HG03558 (cell line): ENCODE measurements around the gene DEPDC7.
A peak's percentile ranks its signal among the peaks of the same experiment; 100 is the strongest.

ENCODE experiments used
- ATAC-seq: cut with Tn5 transposase; IDR thresholded peaks from one replicate; pipeline ENCODE4 v1.9.1; 2021; ENCODE audit warnings: moderate number of reproducible peaks; ENCODE audit not compliant: unreplicated experiment; ENCODE audit errors: extremely low read depth

The DEPDC7 gene

DNA sequence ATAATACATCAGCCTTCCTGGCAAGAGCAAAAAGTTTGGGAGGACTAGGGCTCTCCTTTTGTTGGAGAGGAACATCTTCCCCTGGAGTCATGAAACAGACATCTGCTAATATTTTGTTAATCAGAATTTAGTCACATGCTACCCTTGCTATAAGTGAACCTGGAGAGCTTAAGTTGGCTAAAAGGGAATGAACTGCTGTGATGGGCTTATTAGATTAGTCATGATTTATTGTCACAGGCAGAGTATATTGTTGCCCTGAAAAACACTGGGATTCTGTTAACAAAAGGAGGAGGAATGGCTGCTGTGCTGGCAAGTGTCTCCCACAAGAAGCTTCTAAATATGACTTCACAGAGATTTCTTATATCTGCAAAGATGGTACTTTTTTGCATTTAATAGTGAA lies 39.7 kb downstream of the DEPDC7 start:
- no peak for ATAC-seq

DNA sequence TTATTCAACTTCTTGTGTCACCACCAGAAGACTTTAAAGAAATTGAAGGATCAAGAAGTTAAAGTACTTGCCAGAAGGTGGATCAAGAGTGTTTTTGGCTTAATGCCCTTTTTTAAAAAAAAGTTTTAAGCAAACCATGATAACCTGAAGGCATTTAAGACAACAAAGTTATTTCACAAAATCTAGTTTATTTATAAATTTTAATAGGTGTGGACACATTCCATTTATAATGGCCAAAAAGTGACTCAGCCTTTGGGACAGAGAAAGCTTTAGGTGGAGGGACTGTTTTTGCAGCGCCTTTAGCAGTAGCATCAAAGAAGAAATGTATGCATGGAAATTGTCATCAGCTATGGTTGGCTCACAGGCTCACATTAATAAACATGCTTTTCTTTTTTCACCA lies 41.6 kb downstream of the DEPDC7 start:
- ATAC-seq = no peak

DNA sequence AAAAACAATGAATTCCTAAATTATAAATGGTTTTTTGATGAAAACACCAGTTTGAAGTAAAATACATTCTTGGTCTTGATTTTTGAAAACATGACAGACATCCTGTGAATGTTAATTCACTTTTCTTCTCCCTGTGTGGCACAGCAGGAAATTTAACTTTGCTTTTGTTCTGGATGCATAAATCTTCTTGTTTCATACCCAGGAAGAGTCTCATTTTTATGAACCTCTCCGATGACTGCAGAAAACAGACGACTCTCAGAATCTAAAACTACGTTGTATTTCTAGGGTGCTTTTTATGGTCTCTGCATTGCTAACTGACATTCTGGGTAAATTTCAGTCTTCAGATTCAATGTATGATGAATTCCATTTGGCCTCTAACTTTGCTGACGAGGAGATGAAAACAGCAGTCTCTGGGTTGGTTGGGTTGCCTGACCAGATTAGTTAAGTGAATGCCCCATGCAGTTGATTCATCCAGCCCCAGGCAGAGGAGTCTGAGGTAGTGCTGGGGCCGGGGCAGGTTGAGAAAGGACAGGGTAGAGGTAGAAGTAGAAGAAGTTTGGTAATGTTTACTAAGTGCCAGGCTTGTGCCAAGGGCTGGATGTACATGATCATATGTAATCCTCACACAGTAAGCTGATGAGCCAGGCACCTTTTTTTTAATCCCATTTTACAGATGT lies 43.8 kb downstream of the DEPDC7 start:
- ATAC-seq = no peak

DNA sequence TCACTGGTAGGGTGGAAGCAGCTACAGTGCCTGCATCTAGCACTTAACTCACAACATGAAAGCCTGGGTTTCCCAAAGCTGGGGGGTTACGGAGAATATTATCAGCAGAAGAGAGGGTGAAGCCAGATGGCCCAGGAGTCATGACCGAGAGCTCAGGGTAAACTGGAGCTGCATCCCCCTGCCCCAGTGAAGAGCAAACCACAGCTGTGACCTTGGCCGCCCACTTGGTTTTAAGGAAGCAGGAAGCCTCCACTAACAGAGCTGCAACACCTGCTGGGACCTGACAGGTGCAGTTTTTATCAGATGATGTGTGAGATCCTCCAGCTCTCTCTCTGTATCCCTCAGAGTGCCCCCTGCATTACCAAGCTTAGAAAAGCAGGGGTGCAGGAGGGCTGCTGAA lies 44.6 kb downstream of the DEPDC7 start:
- no peak for ATAC-seq

DNA sequence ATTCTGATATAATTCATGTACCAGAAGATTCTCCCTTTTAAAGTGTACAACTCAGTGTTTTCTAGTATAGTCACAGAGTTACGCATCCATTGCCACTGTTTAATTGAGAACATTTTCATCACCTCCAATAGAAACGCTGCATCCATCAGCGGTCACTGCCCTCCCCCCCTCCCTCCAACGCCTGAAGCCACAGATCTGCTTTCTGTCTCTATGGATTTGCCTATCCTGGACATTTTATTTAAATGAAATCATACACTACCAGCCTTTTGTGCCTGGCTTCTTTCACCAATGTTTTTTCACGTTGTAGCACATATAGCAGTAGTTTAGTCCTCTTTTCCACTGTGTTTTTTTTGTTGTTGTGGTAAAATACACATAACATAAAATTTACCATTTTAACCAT lies 46.5 kb downstream of the DEPDC7 start:
- no peak for ATAC-seq

DNA sequence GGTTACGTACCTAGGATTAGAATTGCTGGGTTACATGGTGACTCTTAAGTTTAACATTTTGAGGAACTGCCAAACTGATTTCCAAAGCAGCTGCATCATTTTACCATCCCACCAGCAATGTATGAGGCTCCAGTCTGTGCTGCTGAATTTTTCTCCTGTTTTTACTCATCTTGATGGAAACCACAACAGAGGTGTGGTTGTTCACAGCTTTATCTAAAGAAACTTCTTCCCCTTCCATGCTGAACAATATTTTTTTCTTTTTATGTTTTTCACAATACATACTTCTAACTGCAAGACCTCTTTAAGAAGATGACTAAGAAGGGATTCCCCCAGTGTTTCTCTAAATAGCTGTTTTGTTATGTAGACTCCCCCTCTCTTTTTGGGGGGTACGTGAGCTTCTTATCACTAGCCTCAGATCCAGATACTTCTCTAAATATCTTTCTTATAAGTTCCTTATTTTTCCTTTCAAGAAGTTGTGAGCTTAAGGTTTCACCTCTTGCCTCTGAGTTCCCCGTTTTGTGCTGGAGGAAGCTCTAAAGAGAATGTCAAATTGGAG lies 47.7 kb downstream of the DEPDC7 start:
- ATAC-seq = peak; percentile 49

DNA sequence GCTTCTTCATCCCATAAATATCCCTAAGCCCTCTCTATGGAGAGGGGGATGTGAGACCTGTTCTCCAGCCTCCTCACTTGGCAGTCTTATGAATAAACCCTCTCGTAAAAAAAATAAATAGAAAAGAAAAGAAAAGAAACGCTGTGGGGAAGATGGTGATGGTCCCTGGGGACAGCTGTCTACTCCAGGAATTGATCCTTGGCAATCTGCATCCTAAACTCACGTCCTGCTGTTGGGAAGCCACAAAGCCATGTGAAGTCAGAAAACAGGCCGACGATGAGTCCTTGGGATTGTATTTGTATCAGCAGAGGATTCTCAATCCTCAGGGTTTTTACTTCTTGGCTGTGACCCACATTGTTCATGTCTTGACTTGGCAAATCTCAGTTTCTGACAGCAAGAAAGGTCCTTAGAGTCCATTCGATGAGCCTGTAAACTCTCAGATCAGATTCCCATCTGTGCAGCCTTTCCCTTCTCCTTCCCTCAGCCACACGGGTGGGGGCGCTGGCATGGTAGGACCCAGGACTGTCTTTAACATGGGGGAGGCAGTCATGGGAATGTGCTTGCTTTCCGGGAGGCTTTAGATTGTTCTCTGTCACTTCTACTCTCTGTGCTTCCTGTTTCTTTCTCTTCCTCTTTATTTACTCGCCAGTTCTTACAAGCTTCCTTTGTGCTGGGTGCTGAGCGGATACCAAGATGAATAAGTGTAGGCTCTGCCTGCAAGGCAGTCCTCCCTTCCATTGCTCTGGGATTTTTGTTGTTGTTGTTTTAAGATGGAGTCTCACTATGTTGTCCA lies 48.6 kb downstream of the DEPDC7 start:
- no peak for ATAC-seq

DNA sequence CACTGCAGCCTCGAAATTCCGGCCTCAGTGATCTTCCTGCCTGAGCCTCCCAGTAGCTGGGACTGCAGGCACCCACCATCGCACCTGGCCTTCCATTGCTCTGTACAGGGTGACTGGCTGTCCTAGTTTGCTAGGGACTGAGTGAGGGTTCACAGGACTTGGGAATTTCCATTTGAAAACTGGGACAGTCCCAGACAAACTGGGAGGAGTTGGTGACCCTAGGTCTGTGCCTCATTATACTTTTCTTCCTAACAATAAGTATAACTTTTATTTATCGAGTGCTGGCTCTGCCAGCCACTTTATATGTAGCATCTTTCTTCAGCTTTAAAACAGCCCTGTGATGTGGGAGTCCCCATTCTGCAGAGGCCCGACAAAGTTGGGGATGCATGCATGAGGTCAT lies 49.2 kb downstream of the DEPDC7 start:
- no peak for ATAC-seq

DNA sequence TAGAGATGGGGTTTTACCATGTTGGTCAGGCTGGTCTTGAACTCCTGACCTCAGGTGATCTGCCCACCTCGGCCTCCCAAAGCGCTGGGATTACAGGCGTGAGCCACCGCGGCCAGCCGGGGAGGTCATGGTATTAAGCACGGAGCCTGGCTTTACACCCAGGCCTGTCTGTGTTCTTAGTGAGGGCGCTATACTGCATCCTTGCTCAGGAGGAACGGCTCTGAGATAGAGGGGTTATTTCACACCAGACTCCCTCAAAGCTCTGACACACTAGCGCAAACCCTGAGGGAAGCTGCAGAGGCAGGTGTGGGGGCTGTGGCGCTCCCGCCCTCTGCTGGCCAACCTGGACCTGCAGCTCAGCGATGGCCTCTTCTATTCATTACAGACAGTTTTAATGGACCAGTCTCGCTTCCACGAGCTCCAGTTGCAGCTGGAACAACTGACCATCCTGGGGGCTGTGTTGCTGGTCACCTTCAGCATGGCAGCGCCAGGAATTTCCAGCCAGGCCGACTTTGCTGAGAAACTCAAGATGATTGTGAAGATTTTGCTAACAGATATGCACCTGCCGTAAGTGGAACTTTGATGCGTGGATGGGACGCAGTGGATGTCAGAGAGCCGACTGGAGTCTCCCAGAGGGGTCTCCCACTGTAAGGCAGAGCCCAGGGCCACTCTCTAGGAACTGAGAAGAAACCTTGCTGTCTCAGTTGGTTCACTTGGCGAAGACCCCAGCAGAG lies 49.9 kb downstream of the DEPDC7 start:
- no peak for ATAC-seq

DNA sequence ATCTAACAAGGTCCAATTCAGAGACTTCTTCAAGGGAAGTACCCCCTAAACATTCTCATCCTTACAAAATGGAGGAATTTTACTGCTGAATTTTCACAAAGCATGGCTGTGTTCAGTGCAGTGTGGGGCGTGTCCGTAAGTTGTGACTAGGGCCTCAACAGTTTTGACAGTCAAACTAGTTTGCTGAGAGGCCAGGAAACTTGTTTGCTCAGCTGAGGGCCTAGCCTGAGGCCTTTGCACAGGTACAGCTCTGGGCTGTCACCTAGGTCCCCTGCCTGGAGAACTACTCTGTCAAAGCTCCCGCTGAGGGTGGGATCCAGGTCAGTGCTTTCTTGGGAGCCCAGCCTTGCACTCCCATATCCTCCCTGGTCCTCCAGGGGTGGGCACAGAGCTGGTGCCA lies 51.6 kb downstream of the DEPDC7 start:
- no peak for ATAC-seq

DNA sequence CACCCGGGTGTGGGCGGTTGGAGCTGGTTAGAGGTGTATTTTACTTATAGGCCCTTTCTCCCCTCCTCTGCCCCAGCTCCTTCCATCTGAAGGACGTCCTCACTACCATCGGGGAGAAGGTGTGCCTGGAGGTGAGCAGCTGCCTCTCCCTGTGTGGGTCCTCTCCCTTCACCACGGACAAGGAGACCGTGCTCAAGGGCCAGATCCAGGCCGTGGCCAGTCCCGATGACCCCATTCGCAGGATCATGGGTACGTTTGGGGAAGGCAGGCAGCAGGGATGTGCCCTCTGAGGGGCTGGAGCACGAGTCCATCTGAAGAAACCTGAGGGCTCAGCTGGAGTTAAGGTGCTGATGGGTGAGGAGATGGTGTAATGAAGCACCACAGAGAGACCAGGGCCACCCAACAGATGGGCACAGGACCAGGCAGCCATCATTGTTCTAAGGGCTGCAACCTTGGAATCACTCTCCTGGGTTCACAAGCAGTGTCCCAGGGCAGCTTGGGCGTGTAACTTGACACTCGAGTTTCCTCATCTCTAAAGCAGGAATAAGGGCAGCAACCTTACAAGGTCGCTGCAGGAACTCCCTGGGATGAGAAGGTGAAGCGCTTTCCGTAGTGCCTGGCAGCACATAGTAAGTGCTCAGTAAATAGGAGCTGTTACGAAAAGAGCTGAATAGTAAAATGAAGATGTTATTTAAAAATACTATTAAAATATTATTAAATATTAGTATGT lies 53.1 kb downstream of the DEPDC7 start:
- no peak for ATAC-seq

DNA sequence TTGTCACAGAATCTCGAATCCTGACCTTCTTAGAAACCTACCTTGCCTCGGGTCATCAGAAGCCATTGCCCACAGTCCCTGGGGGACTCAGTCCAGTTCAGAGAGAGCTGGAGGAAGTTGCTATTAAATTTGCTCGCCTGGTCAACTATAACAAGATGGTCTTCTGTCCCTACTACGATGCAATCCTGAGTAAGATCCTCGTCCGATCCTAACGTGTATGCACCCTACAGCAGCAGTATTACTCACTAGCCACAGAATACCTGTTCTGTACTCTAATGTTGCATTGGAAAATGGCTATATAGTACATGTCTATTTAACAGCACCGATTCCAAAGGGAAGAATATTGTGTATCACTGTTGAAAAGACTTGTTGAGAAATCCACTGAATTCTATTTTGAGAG lies 56.8 kb downstream of the DEPDC7 start:
- no peak for ATAC-seq
